GM21367 (cell line): Measurements from ENCODE around the gene DRC3.
"Not testable (repeated sequence)": the region's sequence is repeated elsewhere in the genome, so short reads cannot be mapped to it uniquely, and the experiment has no call there.

ENCODE experiments used
- ATAC-seq: cut with Tn5 transposase; IDR thresholded peaks from one replicate; pipeline ENCODE4 v1.9.1; 2021; ENCODE audit not compliant: unreplicated experiment

Gene DRC3, protein sequence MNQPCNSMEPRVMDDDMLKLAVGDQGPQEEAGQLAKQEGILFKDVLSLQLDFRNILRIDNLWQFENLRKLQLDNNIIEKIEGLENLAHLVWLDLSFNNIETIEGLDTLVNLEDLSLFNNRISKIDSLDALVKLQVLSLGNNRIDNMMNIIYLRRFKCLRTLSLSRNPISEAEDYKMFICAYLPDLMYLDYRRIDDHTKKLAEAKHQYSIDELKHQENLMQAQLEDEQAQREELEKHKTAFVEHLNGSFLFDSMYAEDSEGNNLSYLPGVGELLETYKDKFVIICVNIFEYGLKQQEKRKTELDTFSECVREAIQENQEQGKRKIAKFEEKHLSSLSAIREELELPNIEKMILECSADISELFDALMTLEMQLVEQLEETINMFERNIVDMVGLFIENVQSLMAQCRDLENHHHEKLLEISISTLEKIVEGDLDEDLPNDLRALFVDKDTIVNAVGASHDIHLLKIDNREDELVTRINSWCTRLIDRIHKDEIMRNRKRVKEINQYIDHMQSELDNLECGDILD

DNA sequence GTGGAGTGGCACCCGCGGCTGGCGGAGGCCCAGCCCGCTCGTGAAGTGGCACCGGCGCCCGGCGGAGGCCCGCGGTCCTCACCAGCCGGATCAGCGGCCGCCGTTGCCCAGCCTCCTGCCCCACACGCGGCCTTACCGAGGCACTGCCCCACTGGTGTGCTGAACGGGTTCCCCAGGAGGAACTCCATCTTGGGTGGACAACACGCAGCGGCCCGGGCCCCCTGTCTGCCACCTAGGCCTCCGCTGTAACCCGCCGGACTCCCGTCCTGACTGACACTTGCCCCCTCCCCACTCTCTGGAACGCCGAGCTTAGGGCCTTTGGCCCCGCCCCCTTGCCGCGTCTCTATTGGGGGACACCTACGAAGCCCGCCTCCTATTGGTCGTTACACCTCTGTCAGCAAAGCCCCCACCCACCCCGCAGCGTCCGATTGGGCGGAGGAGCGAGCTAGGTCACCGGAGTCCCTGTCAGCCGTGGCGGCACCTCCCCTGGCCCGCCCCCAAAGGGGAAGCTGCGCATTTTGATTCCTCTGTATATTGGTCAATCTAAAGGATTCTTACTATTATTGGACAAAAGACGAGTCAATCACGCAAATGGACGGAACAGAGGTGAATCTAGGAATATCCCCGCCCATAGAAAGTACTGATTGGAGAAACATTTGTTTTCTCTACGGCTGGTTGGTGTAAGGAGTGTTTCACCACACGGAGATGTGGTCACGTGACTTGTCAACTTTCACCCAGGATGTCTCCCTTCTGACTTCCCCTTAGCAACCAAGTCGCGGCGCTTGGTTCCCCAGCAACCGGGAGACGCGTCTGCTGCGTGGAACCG, at the start of gene DRC3, which contains the start of gene TOM1L2:
Gene DRC3 (plus strand): TSS at position 737 of the 826 bp plus-strand sequence. CDS start 4,737 bp downstream, outside the sequence.
Gene TOM1L2 (minus strand): TSS at position 275 of the 826 bp plus-strand sequence. CDS start 87 bp downstream, at position 188.
- peak; percentile 80 for ATAC-seq

DNA sequence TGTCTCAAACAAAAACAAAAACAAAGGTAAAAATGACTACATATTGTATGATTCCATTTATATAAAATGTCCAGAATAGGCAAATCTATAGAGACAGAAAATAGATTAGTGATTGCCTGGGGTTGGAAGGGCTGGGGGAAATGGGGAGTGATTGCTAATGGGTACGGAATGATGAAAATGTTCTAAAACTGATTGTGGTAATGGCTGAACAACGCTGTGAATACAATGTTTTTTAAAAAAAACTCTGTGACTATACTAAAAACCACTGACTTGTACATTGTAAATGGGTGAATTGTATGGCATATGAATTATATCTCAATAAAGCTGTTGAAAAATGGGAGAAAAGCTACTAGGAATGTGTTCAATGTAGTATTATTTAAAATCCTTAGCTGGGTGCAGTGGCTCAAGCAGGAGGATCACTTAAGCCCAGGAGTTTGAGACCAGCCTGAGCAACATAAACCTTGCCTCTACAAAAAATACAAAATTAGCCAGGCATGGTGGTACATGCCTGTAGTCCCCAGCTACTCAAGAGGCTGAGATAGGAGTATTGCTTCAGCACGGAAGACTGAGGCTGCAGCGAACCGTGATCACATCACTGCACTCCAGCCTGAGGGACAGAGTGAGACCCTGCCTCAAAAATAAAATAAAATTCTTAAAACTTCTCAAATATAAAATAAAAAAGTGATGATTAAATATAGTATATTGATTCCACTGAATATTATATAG, 48.4 kb upstream of the DRC3 start:
- no peak for ATAC-seq

DNA sequence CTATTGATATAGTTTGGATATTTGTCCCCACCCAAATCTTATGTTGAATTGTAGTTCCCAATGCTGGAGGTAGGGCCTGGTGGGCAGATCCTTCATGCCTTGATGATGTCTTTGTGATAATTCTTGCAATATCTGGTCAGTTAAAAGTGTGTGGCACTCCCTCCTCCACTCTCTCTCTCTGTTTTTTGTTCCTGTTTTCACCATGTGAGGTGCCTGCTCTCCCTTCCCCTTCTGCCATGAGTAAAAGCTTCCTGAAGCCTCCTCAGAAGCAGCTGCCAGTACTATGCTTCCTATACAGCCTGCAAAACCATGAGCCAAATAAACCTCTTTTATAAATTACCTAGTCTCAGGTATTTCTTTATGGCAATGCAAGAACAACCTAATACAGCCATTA, 47.8 kb upstream of the DRC3 start:
- ATAC-seq, result no peak

DNA sequence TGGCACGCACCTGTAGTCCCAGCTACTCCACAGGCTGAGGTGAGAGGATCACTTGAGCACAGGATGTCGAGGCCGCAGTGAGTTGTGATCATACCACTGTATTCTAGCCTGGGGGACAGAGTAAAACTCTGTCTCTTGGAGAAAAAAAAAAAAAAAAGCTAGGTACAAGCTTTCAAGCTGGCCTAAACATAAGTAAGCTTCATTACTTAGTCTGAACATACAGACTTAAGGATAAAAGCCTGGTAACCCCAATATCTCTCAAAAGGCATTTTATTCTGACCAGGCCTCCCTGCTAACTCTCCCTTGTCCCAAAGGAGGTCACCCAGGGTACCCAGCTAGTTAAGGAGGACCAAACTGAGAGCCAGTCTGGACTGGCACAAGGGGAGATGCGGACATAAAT, 46.6 kb upstream of the DRC3 start:
- ATAC-seq, result no peak

DNA sequence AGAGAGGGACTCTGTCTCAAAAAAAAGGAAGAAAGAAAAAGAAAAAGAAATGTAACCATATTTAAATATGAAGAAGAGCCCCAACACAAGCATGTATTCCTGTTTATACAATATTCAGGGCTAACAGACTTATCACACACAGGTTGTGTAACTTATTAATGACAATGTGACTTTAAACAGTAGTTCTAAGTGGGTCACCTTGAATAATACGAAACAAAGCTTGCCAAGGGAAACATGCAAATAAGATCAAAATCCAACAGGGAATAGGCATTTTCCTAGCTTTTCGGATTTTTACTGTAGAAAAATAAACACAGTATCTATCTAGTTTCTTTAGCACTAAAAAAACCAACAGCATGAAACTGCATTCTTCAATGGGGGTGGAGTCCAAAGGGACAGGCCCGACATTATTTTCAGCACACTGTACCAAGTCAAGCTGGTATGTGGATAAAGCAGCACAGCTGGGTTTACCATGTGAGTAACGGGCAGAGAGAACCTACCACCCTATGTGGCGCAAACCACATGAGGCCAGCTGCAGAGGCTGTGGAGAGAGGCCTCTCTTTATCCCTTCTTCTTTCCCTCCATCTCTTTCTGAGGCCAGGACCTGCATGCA, 45.7 kb upstream of the DRC3 start:
- no peak for ATAC-seq

DNA sequence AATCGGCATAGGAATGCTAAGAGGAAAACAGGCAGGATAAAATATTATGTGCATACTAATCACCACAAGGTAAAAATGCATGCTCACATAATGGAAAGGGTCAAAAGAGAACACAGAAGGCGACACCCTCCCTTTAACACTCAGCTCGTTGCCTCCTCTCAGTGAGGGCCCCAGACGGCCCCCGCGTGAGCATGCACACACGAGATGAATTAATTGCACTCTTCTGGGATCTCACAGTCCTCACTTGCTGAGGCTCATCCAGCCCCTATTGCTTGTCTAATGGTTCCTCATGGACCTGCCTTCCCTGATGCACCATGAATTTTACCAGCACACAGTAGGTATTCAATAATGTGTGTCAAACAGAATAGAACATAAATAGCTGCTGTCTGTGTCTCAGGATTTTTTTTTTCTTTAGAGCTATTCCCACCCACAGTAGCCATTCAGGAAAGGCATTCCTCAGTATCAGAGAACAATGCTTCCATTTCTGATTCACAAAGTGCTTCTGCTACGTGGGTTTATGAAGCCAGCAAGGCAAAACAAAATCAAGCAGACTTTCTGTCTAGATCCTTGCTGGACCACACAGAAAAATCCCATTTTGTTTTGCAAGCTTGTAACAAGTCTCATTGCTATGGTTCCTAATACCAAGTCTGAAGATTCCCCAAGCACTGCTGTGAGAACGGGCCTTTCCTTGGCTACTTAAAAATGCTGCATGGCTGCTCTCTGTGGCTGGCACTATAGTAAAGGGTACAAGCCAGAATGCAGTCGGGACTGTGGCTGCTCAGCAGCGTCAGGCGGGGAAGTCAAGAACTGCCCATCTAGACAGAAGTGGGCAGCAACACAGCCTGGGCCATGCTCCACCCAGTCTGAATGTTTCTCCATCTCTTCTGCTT, 44.0 kb upstream of the DRC3 start:
- no peak for ATAC-seq

DNA sequence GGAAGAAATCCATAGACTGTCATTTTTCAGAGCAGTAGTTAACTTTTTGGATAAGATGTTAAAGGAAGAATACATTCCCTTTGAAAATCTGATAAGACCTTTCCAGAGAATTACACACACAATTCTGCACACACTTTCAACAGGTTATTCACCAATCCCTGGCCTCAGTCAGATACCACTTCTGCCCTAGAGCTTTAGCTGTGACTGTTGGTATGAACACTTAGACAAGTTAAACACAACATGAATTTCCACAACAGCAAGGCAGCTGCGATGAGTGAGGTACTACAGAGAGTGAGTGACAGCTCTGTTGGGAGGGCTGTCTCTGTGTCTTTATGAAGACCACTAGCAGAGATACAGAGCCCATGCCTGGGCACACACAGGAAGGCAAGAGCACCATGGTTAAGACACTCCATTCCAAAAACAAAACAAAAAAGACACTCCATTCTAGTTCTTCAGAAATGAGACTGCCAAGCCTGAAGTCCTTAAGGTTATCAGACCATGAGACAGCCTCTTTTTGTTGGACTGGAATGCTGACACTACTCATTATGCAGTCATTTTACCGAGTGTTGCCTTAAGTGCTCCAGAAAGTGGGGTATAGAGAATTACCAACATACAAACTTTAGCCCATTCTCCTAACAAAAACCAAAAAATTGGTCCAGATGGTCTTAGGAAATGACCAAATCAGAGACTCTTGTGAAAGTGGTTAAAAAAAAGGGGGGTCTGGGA, 42.8 kb upstream of the DRC3 start:
- ATAC-seq, result no peak

DNA sequence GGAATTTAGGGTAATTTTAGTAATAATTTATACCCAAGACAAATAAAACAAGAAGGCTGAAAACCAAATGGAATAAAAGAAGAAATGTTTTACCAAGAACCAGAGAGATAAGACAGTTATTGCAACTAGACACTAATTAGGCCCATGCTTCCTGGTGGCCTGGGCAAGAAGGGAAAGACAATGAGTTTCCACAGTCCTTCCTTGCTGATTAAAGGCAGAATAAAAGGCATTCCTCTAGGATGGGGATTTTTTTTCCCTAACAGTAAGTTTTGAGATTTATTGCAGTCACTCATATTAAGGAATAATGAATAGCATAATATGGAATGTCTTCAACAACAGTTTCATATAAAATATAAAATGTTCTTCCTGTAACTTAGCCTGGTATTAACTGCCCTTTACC, 42.0 kb upstream of the DRC3 start:
- ATAC-seq, result no peak

DNA sequence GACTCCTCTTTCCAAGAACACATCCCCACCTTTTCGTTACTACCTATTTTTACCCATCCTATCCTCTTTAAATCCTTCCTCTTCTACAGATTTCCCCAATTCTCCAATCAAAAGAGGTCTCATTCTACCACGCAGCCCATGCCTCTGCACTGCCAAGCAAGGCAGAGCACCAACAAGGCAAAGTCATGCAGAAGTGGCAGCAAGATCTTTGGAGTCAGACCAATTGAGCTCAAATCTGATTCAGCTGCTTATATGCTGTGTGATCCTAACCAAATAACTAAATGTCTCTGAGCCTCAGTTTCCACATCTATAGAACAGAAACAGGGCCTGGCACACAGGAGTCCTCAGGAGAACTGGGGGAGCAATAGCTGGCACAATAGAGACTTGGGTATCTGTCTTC, 41.5 kb upstream of the DRC3 start:
- no peak for ATAC-seq

DNA sequence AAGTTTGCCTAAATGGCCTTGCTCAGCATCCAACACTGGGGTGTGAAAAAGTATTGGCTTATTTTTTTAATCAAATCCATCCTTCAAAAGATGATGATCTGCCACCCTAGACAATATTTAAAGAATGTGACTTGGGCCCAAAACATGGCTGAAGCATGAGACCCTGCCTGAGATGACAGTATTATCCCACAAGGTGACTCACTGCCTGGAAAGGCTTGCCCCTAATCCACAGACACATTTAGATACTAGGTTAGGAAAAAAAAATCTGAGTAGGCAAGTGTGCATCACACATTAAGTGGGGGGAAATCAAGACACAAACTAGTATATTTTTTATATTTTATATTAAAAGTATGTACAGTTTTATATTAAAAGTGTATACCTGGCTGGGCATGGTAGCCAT, 38.9 kb upstream of the DRC3 start:
- no peak for ATAC-seq

DNA sequence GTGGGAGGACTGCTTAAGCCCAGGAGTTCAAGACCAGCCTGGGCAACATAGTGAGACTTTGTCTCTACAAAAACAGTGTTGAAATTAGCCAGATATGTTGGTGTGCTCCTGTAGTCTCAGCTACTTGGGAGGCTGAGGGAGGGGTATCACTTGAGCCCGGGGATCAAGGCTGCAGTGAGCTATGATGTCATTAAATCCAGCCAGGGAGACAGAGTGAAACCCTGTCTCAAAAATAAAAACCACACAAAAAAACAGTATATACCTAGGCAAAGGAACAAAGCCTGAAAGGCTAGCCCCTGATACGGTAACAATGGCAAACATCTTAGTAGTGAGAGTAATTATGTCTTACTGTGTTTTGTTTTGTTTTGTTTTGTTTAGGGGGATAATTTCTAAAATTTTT, 38.4 kb upstream of the DRC3 start:
- no peak for ATAC-seq

DNA sequence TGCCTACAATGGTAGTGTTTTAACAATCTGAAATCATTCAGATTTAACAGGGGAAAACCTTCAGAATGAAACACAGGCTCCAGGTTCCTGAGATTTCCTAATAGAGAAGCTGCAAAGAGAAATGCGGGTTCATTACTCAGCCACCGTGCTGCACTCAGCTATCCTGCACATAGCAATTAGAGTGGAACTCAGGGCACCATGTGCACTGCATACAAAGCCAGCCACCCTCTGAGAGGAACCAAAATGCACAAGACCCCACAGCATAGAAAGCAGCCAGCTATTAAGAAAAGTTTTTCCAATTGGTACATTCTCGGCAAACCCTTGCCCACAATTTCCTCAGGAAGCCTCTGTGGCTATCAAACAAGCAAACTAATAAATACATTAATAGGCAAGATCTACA, 37.9 kb upstream of the DRC3 start:
- no peak for ATAC-seq

DNA sequence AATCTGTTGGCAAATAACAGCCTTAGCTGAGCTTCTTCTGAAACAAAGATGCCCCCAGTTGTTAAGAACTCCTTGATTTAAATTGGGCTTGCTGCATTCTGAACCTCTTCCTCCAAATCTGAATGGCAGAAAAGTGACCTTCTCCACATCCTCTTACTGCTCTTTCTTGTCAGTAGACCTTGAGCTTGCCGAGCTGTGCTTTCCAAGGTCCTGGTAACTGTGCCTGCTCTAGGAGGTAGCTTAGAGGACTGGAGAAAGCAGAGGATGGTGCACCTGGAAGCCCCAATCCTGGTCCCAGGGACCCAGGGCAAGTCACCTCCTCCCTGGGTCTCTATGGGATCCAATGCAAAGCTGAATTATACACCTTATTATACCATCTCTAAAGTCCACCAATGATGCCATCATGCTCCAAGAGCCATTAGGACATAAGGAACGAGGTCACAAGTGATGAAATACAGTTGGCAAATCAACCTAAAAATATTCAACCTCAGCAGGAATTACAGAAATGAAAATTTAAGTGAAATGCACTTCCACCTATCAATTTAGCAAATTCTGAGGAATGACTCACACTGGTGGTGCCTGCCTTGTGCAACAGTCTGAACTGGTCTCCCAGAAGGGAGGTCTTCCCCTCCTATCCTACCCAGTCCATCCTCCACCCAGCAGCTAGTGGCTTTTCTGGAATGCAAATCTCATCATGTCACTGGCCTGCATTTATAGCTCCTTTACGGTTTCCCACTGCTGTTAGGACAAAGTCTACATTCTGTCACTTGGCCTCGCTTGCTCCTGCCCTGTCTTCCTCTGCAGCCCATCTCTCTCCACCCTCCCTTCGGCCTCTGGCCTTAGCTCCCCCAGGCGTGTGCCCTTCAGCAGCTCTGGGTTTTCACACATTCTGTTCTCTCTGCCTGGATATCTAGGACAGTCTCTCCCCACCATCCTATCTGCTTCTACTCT, 37.1 kb upstream of the DRC3 start:
- no peak for ATAC-seq

DNA sequence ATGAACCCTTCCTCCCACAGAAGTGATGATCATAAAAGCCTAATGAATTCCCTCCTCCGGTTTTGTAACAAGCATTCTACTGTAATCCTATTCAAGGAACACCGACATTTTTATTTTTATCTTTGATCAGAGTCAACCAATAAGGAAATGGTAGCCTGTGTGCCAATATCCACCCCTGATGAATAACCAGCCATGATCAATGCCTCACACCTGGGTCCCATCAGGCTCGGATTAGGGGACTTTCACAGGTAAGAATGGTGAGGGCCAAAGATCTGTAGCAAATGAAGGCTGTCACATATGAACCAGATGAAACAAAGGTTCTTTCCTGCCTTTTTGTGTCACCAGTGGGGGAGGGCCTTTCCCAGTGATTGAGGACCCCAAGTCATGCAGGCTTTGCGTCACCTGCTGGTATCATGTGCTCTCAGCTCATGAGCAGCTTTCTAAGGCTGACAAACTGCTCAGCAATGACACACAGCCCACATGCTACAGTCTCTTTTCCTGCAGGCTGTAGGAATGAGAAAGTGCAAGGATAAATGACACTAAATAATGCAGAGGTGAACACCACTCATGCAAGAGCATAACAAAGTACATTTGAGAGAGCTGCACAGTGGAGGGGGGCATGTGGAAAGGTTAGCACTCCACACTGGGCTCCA, 35.3 kb upstream of the DRC3 start:
- no peak for ATAC-seq

DNA sequence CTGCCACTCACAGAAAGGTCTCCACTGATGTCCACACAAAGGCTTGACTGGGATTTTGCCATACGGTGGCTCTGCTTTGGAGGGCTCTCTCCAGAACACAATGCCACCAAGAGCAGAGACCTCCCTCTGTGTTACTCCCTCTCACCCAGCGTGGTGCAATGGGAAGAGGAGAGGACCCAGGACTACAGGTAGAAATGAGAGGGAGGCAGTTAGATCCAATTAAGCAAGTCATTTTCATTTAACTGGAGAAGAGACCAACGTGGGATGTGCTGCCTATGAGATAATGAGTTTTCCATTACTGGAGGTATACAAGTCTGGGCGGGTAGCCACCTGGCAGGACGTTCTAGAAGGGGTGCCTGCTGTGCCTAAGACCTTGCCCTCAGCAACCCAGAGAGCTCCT, 34.7 kb upstream of the DRC3 start:
- ATAC-seq, result no peak

DNA sequence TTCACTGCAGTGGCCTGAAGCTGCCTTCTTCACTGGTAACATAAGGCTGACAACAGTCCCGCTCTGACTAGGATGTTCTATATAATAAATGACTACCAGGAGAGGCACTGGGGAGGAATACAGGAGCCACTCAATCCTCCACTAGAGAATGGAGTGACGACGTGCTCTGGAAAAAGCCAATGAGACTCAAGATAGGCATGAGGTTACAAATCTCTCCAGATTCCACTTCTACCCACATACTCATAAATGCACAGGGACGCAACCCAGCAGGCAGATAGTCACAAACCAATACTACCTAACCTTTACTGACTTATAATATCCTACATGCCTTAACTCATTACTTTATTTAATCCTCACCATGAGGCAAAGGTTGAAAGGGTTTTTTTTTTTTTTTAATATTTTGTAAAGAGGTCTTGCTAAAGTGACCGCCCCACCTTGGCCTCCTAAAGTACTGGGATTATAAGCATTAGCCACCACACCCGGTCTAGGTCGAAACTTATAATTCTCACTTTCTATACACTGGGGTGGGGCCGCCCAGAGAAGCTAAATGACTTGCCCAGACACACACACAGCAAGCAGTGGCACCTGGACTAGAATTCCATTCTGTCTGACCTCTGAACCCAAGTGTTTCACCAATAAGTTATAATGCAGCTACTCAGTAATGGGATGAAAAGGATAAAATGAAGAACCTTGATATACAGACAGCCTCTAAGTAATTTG, 34.1 kb upstream of the DRC3 start:
- no peak for ATAC-seq

DNA sequence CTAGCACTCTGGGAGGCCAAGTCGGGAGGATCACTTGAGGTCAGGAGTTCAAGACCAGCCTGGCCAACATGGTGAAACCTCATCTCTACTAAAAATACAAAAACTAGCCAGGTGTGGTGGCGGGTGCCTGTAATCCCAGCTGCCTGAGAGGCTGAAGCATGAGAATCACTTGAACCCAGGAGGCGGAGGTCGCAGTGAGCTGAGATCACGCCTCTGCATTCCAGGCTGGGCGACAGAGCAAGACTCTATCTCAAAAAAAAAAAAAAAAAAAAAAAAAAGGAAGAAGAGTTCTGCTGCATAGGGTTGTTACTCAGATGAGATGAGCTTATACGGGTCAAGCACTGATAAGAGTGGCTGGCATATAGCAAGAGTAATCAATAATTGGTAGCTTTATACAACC, 32.7 kb upstream of the DRC3 start:
- ATAC-seq, result not testable (repeated sequence)
